Right hindlimb (tissue), 1 donor: ENCODE results near the gene DBNDD1.
"Not testable (repeated sequence)": the region's sequence is repeated elsewhere in the genome, so short reads cannot be mapped to it uniquely, and the experiment has no call there.

Source experiments
- DNase-seq: peaks from one replicate; pipeline ENCODE4 v3.0.0-alpha.2; 2018

The DBNDD1 gene

DNA sequence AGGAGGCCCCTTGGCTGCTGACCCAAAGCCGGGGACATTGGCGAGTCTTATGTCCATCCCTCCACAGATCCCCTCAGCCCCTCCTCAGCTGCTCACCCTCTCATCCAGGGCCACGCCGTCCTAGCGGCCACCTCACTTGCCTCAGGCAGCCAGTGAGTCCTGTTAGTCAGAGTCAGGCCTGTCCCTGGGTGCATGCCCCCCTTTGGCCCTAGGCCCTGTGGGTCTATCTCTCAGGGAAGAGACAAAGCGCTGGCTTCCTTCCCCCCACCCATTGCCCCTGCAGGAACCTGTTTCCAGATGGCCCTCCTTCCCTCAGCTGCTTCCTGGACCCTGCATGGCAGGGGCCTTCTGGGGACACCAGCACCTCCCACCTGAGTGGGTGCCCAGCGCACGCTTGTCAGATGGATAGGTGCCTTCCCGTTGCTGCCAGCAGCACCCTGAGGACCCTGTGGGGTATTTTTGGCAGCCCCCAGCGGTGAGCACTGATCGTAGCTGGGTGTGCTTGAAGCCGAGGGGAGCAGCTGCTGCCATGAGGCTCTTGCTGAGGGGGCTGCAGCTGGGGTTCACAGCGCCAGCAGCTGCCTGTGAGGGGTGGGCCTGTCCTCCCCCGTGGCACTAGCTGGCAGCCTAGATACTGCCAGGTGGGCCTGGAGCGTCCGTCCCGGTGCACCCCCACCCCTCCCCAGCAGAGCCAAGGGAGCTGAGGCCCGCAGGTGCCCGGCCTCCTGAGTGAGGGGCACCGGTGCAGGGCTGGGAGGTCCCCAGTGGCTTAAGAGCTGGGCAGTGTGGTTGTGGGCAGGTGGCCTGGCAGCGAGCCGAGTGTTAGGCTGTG, 8.4 kb downstream of the DBNDD1 start:
- DNase-seq, result no peak

DNA sequence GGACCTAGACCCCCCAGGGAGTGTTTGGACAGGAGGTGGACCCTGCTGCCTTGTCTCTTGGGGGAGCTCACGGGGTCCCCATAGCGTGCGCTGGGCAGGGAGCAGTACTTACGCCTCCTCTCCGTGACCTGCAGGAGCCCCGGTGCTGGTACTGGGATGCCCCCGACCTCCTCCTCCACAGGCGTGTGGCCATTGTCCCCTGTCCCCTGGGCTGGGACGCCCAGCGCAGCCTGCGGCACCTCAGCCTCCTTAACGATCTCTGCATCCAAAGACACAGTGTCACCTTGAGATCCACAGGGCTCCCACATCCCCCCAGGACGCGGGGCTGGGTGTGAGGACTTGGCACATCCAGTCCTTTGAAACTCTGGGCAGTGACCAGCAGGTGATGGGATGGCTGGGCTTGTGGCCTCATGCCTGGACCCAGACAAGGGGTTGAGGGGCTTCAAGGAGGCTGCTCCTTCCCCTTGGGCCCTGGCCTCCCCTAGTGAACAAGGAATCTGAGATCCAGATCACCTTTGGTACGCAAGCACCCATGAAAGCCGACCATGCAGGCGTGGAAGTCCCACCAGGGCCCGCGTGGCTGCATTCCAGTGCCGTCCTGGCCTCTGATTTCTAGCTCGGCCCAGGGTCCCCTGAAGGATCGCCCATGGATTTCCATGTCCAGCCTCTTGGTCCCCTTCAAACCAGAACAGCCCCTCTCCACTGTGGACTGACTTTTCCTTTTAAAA, 9.9 kb downstream of the DBNDD1 start:
- no peak for DNase-seq

DNA sequence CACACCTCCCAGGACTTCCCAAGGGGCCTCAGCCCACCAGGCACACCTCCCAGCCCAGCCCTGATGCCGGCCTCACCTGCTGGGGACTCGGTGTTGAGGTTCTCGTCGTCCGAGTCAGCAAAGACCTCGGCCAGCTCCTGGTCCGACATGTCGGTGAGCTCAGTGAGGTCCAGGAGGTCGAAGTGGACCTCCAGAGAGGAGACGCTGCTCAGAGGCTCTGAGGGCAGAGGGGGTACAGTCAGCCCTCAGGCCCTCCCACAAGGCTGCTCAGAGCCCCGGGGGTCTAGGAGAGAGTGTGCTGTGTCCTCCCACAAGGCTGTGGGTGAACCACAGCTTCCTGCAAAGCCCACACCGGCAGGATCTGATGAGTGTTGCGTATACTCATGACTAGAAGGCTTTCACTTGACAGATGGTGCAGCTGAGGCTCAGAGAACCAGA, 10.5 kb downstream of the DBNDD1 start:
- no peak for DNase-seq

DNA sequence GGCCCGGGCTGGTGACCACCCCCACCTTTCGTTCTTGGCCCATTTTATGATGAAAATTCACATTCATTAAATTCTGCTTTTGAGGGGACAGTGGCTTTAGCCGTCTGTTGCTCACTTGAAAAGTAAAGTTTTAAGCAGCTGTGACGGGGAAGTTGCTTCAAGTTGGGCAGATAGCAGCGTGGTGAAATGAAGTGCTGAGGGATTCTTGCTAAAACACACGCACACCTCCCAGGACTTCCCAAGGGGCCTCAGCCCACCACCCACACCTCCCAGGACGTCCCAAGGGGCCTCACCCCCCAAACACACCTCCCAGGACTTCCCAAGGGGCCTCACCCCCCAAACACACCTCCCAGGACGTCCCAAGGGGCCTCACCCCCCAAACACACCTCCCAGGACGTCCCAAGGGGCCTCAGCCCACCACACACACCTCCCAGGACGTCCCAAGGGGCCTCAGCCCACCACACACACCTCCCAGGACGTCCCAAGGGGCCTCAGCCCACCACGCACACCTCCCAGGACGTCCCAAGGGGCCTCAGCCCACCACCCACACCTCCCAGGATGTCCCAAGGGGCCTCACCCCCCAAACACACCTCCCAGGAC, 11.5 kb downstream of the DBNDD1 start:
- DNase-seq, result not testable (repeated sequence)

DNA sequence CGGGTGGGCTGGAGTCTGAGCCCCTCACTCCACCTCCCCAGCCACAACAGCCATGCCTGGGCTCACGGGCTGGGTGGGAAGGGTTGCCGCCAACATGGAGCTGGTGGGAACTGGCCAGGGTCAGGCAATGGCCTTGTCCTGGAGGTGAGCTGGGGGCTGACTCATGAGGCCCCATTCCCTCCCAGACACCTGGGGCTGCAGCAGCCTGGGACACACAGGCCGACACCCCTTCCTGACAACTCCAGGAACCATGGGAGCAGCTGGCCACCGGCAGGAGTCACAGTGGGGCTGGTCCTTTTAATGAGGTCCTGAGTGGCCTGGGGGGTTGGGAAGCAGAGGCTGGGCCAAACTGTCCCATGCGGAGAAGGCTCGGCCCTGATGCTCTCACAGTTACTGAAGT, 12.2 kb downstream of the DBNDD1 start:
- DNase-seq, result no peak

DNA sequence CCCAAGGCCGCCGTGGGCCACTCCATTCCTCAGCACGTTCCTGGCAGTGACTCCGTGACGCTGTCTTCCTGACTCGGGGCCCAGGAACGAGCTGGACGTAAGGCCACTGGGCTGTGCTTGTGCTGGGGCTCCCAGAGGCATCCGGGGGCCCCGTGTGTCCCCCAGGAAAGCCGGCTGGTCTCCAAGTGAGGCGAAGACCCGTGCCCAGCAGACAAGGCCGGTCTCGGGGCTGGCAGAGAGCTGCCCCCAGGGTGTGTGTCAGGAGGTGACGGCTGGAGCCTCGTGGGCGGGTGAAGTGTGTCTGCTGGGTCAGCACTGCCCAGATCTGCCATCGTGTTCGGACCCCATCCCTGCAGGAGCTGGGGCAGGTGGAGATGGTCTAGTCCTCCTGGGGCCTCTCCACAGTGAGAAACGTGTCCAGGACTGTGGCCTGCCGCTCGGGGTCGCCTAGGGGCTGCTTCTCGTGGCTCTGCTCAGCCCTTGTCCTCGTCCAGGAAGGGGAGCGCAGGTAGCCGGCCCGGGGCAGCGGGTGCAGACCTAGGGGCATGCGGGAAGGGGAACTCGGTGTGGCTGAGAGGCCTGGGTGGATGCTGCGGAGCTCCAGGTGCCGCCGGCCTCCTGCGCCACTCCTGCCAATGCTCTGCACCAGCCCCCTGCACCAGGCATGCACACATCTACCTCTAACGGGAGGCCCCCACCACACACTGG, 13.1 kb downstream of the DBNDD1 start:
- no peak for DNase-seq

DNA sequence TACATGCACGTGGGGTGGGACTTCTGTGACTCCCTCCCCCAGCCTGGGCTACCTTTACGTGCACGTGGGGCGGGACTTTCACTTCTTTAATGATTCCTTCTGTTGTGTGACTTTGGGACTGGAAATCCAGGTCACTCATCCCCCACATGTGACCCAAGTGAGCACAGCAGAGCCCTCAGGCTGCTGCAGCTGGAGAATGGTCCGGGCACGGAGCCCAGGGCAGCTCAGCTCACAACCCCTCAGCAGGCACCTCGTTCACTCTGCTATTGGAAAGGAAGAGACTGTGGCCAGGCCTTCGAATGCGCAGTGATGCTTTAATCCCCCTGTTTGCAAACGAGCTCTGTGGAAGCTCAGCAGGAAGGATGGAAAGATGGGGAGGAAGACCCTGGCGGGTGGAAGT, 14.7 kb downstream of the DBNDD1 start:
- no peak for DNase-seq

DNA sequence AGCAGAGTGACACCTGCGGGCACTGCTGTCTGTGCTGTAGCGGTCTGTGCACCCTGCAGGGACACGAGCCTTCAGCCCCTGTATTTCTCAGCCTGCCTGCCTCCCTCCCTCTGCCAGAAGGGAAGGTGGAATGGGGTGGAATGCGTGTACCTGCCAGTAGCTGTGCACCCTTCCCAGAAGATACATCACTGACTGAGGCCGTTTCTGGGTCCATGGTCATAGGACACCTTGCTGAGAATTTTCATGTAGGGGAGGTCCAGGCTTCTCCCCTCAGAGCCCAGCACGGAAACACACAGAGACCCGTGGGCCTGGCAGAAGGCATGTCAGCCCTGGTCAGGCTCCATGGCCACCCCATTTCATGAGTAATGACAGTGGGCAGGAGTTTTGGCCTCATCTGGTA, 16.5 kb downstream of the DBNDD1 start:
- DNase-seq, result no peak

DNA sequence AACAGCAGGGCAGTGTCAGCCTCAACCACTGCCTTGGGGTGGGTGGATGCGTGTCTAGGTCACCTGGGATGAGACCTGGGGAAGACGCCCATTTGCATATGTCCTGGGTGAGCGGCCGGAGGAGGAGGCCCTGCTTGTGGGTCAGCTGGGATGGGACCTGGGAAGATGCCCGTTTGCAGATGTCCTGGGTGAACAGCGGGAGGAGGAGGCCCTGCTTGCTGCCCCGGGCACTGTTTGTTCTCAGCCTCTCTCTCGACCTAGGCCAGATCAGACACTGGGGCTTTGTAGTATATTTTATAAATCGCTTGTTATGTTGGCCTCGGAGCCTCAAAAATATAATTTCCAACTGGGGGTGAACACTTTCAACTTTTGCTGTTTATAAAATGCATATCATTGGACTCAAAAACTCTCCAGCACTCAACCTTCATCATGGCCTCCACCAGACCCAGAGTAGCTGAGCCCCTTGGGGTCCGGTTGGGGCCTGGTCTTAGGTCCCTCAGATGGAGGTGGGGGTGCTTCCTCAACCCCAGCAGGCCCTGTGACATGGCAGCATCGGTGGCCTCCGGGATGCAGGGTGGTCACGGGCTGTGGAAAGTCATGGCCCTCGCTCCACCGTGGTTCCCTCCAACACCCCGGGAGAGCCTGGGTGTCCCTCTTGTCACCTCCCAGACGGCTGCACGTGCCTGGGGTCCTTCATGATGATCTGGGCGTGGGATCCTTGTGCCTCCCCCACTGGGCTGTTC, 17.3 kb downstream of the DBNDD1 start:
- no peak for DNase-seq

DNA sequence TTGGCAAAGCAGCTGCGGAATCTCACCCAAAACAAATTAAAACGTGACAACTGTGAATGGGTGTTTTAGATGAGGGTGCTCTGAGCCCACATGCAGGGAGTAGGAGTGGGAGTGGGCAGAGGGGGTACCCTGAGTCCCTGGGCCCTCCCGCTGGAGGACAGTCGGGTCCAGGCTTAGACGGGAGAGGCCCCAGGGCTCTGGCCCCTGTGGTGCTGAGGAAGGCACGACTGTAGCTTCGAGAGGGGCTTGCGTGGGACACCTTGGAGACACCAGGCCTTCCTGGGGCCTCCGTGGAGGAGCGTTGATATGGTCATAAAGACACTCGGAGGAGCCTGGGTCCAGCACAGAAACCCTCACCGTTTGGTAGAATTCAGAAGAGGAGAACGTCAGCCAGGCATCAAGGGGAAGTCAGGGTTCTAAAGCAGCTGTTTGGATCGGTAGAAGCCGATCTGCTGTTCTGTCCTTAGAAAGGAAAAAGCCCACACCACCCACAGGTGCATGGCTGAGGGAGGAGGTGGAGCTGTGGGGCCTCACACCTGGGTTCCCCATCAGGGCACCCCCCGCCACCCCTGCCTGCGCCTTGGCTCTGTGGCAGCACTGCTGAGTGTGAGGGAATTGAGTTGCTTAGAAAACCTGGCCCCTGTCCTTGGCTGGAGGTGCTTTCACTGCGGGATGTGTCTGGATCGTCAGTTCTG, 18.4 kb downstream of the DBNDD1 start:
- no peak for DNase-seq

DNA sequence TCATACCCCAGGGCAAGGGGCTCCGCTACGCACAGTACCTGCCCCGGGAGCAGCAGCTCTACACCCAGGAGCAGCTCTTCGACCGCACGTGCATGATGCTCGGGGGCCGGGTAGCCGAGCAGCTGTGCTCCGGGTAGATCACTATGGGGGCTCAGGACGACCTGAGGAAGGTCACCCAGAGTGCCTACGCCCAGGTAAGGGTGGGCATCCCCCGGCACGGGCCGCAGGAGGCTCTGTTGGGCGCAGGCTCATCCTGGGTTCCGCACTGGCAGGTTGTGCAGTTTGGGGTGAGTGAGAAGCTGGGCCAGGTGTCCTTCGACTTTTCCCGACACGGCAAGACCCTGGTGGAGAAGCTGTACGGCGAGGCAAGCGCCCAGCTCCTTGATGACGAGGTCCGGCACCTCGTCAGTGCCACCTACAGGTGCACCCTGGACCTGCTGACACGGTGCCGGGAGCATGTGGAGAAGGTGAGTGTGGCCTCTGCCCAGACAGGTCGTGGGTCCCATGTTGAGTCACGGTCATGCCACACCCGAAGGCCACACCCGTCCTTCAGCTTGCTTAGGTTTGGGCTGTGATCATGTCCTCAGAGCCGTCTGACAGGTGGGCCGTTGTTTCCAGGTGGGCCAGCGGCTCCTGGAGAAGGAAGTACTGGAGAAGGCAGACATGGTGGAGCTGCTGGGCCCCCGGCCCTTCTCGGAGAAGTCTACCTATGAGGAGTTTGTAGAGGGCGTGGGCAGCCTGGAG, 19.3 kb downstream of the DBNDD1 start:
- DNase-seq, result no peak

DNA sequence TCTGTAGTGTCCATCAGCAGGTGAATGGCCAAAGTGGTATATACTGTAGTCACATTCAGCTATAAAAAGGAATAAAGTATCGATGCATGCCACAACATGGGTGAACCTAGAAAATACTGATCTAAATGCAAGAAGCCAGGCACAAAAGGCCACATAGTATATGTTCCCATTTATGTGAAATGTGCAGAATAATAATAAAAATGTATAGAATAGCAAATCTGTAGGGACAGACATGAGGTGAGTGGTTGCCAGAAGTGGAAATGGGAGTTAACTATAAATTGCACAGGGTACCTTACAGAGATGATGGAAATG, 23.1 kb downstream of the DBNDD1 start:
- DNase-seq, result no peak

DNA sequence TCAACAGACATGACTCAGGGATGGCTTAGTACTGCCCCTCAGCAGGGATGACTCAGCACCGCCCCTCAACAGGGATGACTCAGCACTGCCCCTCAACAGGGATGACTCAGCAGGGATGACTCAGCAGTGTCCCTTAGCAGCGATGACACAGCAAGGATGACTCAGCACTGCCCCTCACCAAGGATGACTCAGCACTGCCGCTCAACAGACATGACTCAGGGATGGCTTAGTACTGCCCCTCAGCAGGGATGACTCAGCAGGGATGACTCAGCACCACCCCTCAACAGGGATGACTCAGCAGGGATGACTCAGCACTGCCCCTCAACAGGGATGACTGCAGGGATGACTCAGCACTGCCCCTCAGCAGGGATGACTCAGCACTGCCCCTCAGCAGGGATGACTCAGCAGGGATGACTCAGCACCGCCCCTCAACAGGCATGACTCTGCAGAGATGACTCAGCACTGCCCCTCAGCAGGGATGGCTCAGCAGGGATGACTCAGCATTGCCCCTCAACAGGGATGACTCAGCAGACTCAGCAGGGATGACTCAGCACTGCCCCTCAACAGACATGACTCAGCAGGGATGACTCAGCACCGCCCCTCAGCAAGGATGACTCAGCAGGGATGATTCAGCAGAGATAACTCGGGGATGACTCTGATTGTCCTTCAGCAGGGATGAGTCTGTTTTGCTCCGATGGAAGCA, 23.6 kb downstream of the DBNDD1 start:
- DNase-seq, result not testable (repeated sequence)

DNA sequence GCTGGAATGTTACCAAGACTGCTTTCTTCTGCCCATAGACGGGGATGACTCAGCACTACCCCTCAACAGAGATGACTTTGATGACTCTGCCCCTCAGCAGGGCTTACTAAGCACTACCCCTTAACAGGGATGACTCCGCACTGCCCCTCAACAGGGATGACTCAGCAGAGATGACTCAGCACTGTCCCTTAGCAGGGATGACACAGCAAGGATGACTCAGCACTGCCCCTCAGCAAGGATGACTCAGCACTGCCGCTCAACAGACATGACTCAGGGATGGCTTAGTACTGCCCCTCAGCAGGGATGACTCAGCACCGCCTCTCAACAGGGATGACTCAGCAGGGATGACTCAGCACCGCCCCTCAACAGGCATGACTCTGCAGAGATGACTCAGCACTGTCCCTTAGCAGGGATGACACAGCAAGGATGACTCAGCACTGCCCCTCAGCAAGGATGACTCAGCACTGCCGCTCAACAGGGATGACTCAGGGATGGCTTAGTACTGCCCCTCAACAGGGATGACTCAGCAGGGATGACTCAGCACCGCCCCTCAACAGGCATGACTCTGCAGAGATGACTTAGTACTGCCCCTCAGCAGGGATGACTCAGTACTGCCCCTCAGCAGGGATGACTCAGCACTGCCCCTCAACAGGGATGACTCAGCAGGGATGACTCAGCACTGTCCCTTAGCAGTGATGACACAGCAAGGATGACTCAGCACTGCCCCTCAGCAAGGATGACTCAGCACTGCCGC, 24.4 kb downstream of the DBNDD1 start:
- not testable (repeated sequence) for DNase-seq

DNA sequence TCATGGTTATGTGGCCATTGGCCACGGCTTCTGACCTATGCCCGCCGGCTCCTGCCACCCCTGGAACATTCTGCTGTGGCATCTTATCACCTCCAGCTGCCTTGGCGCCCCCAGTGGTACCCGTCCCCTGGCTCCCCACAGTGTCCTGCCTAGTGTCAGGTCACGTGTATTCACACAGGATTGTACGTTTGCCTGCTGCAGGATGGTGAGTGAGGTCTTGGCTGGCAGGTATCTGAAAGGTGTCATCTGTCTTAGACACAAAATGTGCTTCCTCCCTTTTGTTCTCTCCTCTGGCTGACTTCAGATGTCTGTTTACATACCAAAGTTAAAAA, 24.9 kb downstream of the DBNDD1 start:
- DNase-seq, result no peak

DNA sequence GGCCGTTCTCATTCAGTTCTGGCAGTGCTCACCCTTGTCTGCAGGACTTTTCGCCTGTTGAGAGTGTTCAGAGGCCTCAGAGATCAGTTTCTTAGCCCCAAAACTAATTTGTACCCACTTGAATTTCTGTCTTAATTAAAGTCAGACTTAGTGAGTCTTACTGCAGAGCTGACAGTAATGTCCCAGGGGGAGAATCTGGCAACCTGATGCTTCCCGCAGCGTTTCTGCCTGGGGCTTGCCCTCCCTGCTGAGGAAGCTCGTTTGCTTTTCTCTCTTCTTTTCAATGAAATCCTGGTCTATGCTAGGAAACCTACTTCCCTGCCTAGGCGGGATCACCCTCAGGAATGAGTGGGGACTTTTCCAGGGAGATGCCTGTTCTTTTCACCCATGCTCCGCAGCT, 25.3 kb downstream of the DBNDD1 start:
- no peak for DNase-seq

DNA sequence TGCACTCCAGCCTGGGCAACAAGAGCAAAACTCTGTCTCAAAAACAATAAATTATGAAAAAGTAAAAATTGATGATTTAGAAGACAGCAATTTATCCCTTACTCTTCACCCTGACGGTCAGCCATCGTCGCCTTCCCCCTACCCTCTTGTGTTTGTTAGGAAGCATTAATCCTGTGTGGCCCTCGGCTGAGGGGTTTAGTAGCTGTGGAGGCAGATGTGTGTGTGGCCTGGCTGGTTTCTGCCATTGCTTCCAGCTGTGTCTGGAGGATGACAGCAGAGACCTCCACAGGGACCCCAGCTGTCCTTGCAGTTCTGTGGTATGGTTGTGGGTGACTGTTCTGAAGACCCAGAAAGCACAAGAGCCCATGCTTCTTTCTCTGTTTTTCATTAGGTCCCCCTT, 25.9 kb downstream of the DBNDD1 start:
- no peak for DNase-seq

DNA sequence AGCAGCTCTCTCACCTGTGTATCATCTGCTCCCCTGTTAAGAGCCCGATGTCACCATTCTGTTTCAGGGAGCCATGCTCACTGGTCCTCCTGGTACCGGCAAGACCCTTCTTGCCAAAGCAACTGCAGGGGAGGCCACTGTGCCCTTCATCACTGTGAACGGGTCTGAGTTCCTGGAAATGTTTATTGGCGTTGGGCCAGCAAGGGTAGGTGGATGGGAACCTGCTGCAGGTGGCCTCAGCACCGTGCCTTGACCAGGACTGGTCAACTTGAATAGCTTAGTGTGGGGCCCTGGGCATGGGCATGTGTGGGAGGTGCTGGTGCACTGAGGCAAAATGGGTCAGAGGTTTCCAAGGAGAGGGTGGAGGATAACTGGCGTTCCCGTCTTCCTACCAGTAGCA, 28.5 kb downstream of the DBNDD1 start:
- DNase-seq, result no peak

DNA sequence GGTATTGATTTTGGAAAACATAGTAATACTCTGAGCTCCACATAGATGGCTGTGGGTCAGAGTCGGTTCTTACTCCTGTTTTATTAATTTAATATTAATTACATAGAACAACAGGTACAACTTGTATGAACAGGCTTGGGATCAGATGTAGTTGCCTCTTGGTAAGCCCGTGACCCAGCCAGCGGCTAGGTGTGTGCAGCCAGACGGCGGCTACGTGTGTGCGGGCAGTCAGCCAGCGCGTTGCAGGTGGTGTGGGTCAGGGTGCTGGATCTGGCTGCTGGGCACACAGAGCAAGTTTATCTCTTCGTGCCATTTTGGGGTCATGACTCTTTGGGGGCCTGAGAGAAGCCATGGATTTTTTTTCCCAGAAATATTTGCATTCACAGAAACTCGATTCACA, 30.3 kb downstream of the DBNDD1 start:
- DNase-seq, result no peak

DNA sequence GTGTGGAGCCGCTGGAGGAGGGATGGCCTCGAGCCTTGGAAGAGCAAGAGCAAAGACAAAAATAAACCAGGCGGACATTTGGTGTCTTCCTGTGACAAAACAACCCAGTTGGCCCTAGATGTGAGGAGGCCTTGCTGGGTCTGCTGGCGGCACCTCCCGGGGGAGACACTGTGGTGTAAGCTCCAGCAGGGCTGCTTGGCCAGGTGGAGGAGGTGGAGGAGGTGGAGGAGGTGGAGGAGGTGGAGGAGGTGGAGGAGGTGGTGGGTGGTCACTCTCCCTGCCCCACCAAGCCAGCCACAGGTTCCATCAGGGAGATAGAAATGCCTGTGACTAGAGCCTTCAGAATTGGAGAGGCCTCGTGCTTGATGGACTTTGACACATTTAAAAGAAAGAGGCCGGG, 32.1 kb downstream of the DBNDD1 start:
- no peak for DNase-seq
